ENCODE data around the gene SPZ1.
A peak's percentile ranks its signal among the peaks of the same experiment; 100 is the strongest.
"Not testable (repeated sequence)": the region's sequence is repeated elsewhere in the genome, so short reads cannot be mapped to it uniquely, and the experiment has no call there.

The SPZ1 gene, protein sequence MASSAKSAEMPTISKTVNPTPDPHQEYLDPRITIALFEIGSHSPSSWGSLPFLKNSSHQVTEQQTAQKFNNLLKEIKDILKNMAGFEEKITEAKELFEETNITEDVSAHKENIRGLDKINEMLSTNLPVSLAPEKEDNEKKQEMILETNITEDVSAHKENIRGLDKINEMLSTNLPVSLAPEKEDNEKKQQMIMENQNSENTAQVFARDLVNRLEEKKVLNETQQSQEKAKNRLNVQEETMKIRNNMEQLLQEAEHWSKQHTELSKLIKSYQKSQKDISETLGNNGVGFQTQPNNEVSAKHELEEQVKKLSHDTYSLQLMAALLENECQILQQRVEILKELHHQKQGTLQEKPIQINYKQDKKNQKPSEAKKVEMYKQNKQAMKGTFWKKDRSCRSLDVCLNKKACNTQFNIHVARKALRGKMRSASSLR

DNA sequence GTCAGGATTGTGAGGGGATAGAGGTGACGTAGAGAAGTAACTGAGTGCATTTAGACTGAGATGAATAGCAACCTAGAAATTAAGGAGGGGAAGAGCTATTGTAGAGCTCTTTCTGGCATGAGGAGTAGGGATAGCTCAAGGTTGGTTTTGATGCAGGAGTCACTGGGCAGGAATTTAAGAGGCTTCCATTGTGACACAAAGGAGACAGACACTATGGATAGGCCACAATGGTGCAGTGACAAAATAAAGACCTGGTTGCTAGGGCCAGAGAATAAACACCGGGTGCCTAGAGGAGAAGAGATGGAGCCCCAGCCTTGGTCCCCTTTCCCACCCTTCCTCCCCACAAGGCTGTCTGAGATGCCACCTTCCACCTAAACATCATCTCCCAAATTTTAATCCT lies at the start of gene SPZ1:
SPZ1 (plus strand) TSS at position 301 of the 400 bp plus-strand sequence. CDS start 214 bp downstream, outside the sequence.
- DNase-seq = no peak

GRCh38 chr5:80270543-80270942 lies 49.3 kb upstream of the SPZ1 start:
- DNase-seq = not testable (repeated sequence)

DNA sequence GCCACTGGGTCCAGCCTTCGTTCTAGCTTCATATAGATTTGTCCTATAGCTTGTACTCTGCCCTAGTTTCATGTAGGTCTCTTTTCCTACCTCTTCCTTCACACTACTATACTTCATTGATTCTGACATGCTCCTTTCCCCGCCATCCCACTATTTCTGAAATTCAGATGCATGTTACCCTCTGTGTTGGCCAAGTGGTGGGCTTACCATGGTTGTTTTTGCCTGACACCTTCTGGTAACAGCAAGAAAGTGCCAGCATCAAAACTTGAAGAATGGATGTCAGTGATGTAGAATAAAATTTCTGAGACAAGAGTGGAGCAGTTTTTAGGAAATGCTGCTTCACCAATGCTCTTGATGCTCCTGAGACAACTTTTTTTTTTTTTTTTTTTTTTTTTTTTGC lies 44.5 kb upstream of the SPZ1 start:
- DNase-seq = no peak

DNA sequence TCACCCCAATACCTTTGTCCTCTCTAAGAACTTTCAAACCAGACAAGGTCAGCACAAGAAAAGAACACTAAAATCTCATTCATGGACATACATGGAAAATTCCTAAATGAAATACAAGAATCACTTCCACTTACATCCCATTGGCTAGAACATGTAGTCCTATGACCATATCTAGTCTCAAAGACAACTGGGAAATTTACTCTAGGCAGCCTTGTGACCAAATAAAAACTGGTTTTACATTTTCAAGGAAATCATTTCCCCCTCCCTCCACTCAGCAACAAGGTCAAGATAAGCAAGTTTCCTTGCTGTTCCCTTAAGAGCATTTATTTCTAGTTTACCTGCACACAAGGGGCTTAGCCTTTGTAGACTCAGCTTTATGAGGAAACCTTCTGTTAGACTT lies 43.6 kb upstream of the SPZ1 start:
- no peak for DNase-seq

GRCh38 chr5:80277191-80277590 lies 42.6 kb upstream of the SPZ1 start:
- DNase-seq = no peak

- DNase-seq = no peak
Observed at GRCh38 chr5:80282054-80282453, 37.7 kb upstream of the SPZ1 start.

- no peak for DNase-seq
Observed at GRCh38 chr5:80283360-80283759, 36.4 kb upstream of the SPZ1 start.

GRCh38 chr5:80284720-80285119 lies 35.1 kb upstream of the SPZ1 start:
- DNase-seq = no peak

GRCh38 chr5:80288177-80288576 lies 31.6 kb upstream of the SPZ1 start:
- DNase-seq = no peak

DNA sequence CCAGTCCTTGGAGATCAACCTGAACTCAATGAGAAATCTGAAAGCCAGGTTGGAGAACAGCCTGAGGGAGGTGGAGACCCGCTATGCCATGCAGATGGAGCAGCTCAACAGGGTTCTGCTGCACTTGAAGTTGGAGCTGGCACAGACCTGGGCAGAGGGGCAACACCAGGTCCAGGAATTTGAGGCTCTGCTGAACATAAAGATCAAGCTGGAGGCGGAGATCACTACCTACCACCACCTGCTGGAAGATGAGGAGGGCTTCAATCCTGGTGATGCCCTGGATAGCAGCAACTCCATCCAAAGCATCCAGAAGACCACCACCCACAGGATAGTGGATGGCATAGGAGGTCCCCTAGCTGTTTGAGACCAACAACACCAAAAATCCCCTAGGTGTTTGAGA lies 30.5 kb upstream of the SPZ1 start:
- DNase-seq = no peak

- DNase-seq = no peak
Observed at GRCh38 chr5:80291761-80292160, 28.0 kb upstream of the SPZ1 start.

- no peak for DNase-seq
Observed at GRCh38 chr5:80296121-80296520, 23.7 kb upstream of the SPZ1 start.

DNA sequence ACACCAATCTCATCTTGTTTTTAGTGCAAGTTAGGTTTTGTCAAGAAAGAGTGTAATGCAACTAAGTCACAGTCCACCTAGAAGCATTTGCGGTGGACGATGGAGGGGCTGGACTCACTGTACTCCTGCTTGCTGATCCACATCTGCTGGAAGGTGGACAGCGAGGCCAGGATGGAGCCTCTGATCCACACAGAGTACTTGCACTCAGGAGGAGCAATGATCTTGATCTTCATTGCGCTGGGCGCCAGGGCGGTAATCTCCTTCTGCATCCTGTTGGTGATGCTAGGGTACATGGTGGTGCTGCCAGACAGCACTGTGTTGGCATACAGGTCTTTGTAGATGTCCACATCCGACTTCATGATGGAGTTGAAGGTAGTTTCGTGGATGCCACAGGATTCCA lies 20.2 kb upstream of the SPZ1 start:
- no peak for DNase-seq

- DNase-seq = no peak
Observed at GRCh38 chr5:80300125-80300524, 19.7 kb upstream of the SPZ1 start.

DNA sequence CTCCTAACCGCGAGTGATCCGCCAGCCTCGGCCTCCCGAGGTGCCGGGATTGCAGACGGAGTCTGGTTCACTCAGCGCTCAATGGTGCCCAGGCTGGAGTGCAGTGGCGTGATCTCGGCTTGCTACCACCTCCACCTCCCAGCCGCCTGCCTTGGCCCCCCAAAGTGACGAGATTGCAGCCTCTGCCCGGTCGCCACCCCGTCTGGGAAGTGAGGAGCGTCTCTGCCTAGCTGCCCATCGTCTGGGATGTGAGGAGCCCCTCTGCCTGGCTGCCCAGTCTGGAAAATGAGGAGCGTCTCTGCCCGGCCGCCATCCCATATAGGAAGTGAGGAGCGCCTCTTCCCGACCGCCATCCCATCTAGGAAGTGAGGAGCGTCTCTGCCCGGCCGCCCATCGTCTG lies 19.0 kb upstream of the SPZ1 start:
- DNase-seq = not testable (repeated sequence)

GRCh38 chr5:80301342-80301741 lies 18.5 kb upstream of the SPZ1 start:
- not testable (repeated sequence) for DNase-seq

GRCh38 chr5:80302636-80303035 lies 17.2 kb upstream of the SPZ1 start:
- no peak for DNase-seq

GRCh38 chr5:80308526-80308925 lies 11.3 kb upstream of the SPZ1 start:
- DNase-seq = no peak

GRCh38 chr5:80309871-80310665 lies 9.7 kb upstream of the SPZ1 start:
- DNase-seq = no peak

GRCh38 chr5:80315244-80315643 lies 4.6 kb upstream of the SPZ1 start:
- DNase-seq = no peak

GRCh38 chr5:80318212-80318611 lies 1.6 kb upstream of the SPZ1 start:
- peak; percentile 46 for DNase-seq

GRCh38 chr5:80324912-80325311 lies 5.1 kb downstream of the SPZ1 start:
- DNase-seq = no peak

- DNase-seq = no peak
Observed at GRCh38 chr5:80326468-80326867, 6.7 kb downstream of the SPZ1 start.

DNA sequence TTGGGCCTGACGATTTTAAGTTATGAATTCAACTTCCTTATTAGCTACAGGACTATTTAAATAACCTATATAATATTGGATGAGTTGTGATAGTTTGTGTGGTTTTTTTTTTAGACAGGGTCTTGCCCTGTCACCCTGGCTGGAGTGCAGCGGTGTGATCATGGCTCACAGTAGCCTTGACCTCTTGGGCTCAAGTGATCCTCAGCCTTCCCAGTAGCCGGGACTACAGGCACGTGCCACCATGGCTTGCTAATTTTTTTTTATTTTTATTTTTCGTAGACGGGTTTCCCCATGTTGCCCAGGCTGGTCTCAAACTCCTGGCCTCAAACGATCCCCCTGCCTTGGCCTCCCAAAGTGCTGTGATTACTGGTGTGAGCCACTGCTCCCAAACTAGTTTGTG lies 17.6 kb downstream of the SPZ1 start:
- DNase-seq = no peak

All from left hindlimb (tissue), 1 donor.